ENCODE measurements around the gene MTA1.

Gene MTA1

DNA sequence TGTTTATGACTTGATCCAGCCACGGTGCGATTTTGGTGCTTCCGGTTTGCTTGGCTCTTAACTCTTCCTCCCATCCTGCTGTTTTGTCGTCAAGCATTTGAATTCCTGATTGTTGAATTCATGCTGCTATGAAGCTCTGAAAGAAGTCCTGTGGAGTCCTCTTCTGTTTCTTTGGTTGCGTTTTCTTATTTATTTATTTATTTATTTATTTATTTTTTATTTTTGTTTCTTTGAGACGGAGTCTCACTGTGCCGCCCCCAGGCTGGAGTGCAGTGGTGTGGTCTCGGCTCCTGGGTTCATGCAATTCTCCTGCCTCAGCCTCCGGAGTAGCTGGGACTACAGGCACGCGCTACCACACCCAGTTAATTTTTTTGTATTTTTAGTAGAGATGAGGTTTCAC is 3.0 kb upstream of the MTA1 start:
- TF ChIP-seq, protein P1, sequence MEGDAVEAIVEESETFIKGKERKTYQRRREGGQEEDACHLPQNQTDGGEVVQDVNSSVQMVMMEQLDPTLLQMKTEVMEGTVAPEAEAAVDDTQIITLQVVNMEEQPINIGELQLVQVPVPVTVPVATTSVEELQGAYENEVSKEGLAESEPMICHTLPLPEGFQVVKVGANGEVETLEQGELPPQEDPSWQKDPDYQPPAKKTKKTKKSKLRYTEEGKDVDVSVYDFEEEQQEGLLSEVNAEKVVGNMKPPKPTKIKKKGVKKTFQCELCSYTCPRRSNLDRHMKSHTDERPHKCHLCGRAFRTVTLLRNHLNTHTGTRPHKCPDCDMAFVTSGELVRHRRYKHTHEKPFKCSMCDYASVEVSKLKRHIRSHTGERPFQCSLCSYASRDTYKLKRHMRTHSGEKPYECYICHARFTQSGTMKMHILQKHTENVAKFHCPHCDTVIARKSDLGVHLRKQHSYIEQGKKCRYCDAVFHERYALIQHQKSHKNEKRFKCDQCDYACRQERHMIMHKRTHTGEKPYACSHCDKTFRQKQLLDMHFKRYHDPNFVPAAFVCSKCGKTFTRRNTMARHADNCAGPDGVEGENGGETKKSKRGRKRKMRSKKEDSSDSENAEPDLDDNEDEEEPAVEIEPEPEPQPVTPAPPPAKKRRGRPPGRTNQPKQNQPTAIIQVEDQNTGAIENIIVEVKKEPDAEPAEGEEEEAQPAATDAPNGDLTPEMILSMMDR (IDR thresholded peaks at IDR 0.05; ENCODE audit: insufficient read depth, low read length) = no peak
- TF ChIP-seq GABPA (IDR thresholded peaks at IDR 0.05; ENCODE audit: low read depth) = no peak
- TF ChIP-seq POLR2AphosphoS5 (IDR thresholded peaks at IDR 0.05; ENCODE audit: low read depth) = no peak
- TF ChIP-seq, protein P2, sequence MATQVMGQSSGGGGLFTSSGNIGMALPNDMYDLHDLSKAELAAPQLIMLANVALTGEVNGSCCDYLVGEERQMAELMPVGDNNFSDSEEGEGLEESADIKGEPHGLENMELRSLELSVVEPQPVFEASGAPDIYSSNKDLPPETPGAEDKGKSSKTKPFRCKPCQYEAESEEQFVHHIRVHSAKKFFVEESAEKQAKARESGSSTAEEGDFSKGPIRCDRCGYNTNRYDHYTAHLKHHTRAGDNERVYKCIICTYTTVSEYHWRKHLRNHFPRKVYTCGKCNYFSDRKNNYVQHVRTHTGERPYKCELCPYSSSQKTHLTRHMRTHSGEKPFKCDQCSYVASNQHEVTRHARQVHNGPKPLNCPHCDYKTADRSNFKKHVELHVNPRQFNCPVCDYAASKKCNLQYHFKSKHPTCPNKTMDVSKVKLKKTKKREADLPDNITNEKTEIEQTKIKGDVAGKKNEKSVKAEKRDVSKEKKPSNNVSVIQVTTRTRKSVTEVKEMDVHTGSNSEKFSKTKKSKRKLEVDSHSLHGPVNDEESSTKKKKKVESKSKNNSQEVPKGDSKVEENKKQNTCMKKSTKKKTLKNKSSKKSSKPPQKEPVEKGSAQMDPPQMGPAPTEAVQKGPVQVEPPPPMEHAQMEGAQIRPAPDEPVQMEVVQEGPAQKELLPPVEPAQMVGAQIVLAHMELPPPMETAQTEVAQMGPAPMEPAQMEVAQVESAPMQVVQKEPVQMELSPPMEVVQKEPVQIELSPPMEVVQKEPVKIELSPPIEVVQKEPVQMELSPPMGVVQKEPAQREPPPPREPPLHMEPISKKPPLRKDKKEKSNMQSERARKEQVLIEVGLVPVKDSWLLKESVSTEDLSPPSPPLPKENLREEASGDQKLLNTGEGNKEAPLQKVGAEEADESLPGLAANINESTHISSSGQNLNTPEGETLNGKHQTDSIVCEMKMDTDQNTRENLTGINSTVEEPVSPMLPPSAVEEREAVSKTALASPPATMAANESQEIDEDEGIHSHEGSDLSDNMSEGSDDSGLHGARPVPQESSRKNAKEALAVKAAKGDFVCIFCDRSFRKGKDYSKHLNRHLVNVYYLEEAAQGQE (IDR thresholded peaks at IDR 0.05; ENCODE audit: insufficient replicate concordance, low read depth) = no peak
- TF ChIP-seq SPI1 (IDR thresholded peaks at IDR 0.05; ENCODE audit: borderline replicate concordance, low read depth) = no peak
- H3K4me3 ChIP-seq (replicated peaks; ENCODE audit: insufficient read depth, low read length) = no peak overlapping the region
- peaks cover 5% of the 10 kb centered on the region for H3K27me3 ChIP-seq (ENCODE audit: insufficient read depth, poor library complexity, severe bottlenecking)
- no peak for DNase-seq (ENCODE audit: low read depth in 1 of 2, low spot score in 1 of 2)
- H3K27ac ChIP-seq (replicated peaks) = no peak overlapping the region

DNA sequence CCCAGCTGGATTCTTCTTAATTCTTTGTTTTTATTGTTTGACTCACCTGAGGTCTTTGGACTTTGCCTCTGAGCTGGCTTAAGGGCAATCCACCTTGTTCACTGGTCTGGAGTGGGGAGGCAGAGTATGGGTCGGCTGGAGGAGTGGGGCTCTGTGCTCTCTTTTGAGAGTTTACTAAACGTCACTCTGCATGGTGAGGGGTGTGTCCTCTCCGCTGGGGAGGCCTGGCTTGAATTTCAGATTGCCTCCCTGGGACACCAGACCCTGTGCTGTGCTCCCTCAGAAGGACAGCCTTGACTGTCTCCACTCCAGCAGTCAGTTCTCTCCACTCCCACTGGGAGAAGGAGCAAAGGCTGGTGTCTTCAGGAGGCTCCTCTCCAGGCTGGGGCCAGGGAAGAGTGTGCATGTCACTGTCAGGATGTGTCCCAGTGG is 1.9 kb upstream of the MTA1 start:
- H3K4me3 ChIP-seq (replicated peaks; ENCODE audit: insufficient read depth, low read length) = no peak overlapping the region
- H3K27me3 ChIP-seq (ENCODE audit: insufficient read depth, poor library complexity, severe bottlenecking) = no peaks in the 10 kb centered on the region
- H3K27ac ChIP-seq (replicated peaks) = no peak overlapping the region
- TF ChIP-seq, protein P1 (IDR thresholded peaks at IDR 0.05; ENCODE audit: insufficient read depth, low read length) = no peak
- TF ChIP-seq GABPA (IDR thresholded peaks at IDR 0.05; ENCODE audit: low read depth) = no peak
- DNase-seq (ENCODE audit: low read depth in 1 of 2, low spot score in 1 of 2) = no peak

DNA sequence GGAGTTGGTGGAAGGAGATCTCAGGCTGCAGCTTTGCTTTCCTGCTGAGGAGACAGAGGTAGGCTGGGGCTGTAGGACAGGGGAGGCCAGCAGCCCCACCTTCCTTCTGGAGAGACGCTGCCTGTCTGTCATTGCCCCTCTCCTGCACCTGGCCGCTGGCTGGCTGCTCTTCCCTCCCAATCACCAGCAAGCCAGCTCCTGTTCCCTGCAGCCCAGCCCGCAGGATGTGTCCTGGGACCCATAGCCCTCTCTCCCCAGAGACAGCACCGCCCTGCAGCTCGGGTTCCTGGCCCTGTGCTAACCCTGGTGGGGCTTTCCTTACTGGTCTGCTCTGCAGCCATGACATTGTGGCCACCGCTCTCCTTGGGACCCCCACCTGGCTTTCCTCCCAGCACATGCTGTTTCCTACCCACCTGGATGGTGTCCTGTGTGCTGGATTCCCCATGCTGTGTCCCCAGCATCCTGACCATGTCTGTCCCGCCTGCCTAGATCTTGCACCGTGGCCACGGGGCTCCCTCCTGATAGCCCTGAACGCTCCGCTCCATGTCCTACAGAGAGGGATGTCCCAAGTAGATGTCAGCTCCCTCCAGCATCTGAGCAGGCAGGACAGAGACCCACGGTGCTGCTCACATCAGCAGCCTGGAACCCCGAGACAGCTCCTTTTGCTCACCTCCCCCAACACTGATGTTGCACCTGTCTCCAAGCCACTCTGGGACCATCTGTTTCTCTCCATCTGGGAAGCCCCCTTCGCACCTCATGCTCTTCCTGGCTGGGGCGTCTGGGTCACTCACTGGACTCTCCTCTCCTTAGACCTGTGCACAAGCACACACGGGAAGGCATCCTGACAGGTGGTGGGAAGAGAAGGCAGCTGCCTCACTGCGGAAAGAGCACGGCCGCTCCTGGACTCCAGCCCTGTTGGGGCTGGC is 1.1 kb upstream of the MTA1 start:
- TF ChIP-seq GABPA (IDR thresholded peaks at IDR 0.05; ENCODE audit: low read depth) = no peak
- TF ChIP-seq, protein P2 (IDR thresholded peaks at IDR 0.05; ENCODE audit: insufficient replicate concordance, low read depth) = no peak
- Histone ChIP-seq H3K27ac (replicated peaks) (no peak overlapping the region), H3K27me3 (ENCODE audit: insufficient read depth, poor library complexity, severe bottlenecking) (no peaks in the 10 kb centered on the region), H3K4me3 (replicated peaks; ENCODE audit: insufficient read depth, low read length) (no peak overlapping the region)
- no peak for DNase-seq (ENCODE audit: low read depth in 1 of 2, low spot score in 1 of 2)

DNA sequence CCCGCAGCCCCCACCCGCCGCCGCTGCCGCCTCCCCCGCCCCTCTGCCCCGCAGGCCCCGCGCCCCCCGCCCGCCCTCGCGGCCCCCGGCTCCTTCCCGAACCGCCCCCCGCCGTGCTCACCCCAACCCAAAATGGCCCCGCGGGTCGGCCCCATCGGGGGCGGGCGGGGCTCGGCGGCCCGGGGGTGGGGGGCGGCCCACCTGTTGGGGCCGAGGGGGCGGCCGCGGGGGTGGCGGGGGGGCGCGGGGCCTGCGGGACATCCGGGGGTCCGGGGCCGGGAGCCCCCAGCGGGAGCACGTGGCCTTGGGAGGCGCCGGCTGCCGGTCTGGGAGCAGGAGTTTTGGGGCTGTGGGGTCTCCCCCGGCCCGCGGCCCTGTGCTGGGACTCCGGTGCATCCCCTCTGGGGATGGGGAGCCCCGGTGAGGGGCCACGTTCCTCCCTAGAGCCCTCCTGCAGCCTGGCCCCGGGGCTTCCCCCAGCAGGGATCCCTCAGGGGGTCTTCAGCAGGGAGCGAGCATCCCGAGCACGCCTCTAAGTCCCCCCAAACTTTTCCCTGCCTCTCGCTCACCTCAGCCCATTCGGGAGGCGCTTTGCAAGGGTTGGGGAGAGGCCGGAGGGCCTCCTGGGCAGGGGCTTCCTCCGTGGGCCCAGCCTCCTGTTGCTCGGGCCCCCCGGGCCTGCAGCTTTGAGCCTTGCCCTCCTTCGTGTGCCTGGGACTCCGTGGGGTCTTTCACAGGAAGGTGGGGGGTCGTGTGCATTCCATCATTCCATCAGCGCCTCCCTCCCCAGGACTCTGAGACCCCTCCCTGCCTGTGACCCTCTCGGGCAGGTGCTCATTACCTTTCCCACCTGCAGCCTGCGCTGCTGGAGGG is 710 bp downstream of the MTA1 start:
- H3K4me3 ChIP-seq (replicated peaks; ENCODE audit: insufficient read depth, low read length) = peak overlapping the region; percentile 85
- no peak for DNase-seq (ENCODE audit: low read depth in 1 of 2, low spot score in 1 of 2)
- TF ChIP-seq SPI1 (IDR thresholded peaks at IDR 0.05; ENCODE audit: borderline replicate concordance, low read depth) = no peak
- no peak for TF ChIP-seq POLR2AphosphoS5 (IDR thresholded peaks at IDR 0.05; ENCODE audit: low read depth)
- no peak for TF ChIP-seq GABPA (IDR thresholded peaks at IDR 0.05; ENCODE audit: low read depth)
- TF ChIP-seq, protein P2 (IDR thresholded peaks at IDR 0.05; ENCODE audit: insufficient replicate concordance, low read depth) = no peak
- TF ChIP-seq, protein P1 (IDR thresholded peaks at IDR 0.05; ENCODE audit: insufficient read depth, low read length) = no peak
- H3K27me3 ChIP-seq (ENCODE audit: insufficient read depth, poor library complexity, severe bottlenecking) = no peaks in the 10 kb centered on the region
- peak overlapping the region; percentile 71 for H3K27ac ChIP-seq (replicated peaks)

Data from HL-60 (cell line).